HepG2 (cell line): ENCODE measurements around the gene ATG9A. TPM values are rescaled to one million over a fixed set of nuclear protein-coding genes. Genes with fewer than 3 reads are reported as not detected.
A peak's percentile ranks its signal among the peaks of the same experiment; 100 is the strongest.

Experiments
- ATF4 ChIP-seq, 2 experiments: fragments of 450-650 bp in 1 of 2; sonication (generic) in 1 of 2; formaldehyde crosslinking; IDR thresholded peaks; 2 replicates each; pipeline versions ENCODE4 v1.5.0 to v1.8.0; 2020 to 2022; ENCODE audit warnings: mild to moderate bottlenecking in 1 of 2, missing genetic modification reagents in 1 of 2
- CHCHD3 ChIP-seq: sonication (generic); formaldehyde crosslinking; IDR thresholded peaks from 2 replicates; pipeline ENCODE4 v1.8.0; 2022; ENCODE audit warnings: mild to moderate bottlenecking, missing genetic modification reagents, moderate library complexity
- ELF4 ChIP-seq: sonication (generic); formaldehyde crosslinking; IDR thresholded peaks from 2 replicates; pipeline ENCODE4 v1.5.0; 2020; ENCODE audit warnings: missing genetic modification reagents, mild to moderate bottlenecking, moderate library complexity, borderline replicate concordance
- GTF3A ChIP-seq: sonication (generic); formaldehyde crosslinking; conservative IDR thresholded peaks from 2 replicates; pipeline ENCODE4 v1.4.0; 2020; ENCODE audit warnings: mild to moderate bottlenecking, missing genetic modification reagents
- IKZF5 ChIP-seq: IDR thresholded peaks from 2 replicates; pipeline ENCODE4 v1.6.1; 2018; ENCODE audit warnings: missing genetic modification reagents, mild to moderate bottlenecking, missing compliant biosample characterization
- PAWR ChIP-seq: sonication (generic); formaldehyde crosslinking; IDR thresholded peaks from 2 replicates; pipeline ENCODE4 v1.4.0; 2020; ENCODE audit warnings: missing genetic modification reagents, mild to moderate bottlenecking, borderline replicate concordance
- PAXIP1 ChIP-seq: sonication (generic); formaldehyde crosslinking; conservative IDR thresholded peaks from 2 replicates; pipeline ENCODE4 v1.4.0; 2020; ENCODE audit warnings: mild to moderate bottlenecking, missing genetic modification reagents, moderate library complexity
- POLR2AphosphoS5 ChIP-seq: IDR thresholded peaks from 2 replicates; pipeline ENCODE4 v1.6.1; 2012; ENCODE audit warnings: low read depth, low read length
- RNF2 ChIP-seq: fragments of 450-650 bp; conservative IDR thresholded peaks from 2 replicates; pipeline ENCODE4 v1.6.1; 2016; ENCODE audit warnings: low read depth
- TAF15 ChIP-seq: fragments of 200-400 bp; formaldehyde crosslinking; IDR thresholded peaks from one replicate; pipeline ENCODE4 v1.6.1; 2018; ENCODE audit warnings: mild to moderate bottlenecking, low read depth, low read length; ENCODE audit not compliant: poor library complexity, severe bottlenecking
- ZBTB46 ChIP-seq: sonication (generic); formaldehyde crosslinking; IDR thresholded peaks from 2 replicates; pipeline ENCODE4 v1.4.0; 2020; ENCODE audit warnings: mild to moderate bottlenecking, missing genetic modification reagents, borderline replicate concordance
- ZNF180 ChIP-seq: sonication (generic); formaldehyde crosslinking; IDR thresholded peaks from 2 replicates; pipeline ENCODE4 v1.4.0; 2020; ENCODE audit warnings: low read depth, missing genetic modification reagents, borderline replicate concordance
- ZNF33B ChIP-seq: sonication (generic); formaldehyde crosslinking; IDR thresholded peaks from 2 replicates; pipeline ENCODE4 v1.5.1; 2020; ENCODE audit warnings: mild to moderate bottlenecking, missing genetic modification reagents
- ZNF362 ChIP-seq: sonication (generic); formaldehyde crosslinking; IDR thresholded peaks from 2 replicates; pipeline ENCODE4 v1.4.0; 2020; ENCODE audit warnings: missing genetic modification reagents, mild to moderate bottlenecking, borderline replicate concordance
- ZNF781 ChIP-seq: sonication (generic); formaldehyde crosslinking; IDR thresholded peaks from 2 replicates; pipeline ENCODE4 v1.5.1; 2020; ENCODE audit warnings: borderline replicate concordance, mild to moderate bottlenecking, missing genetic modification reagents; ENCODE audit errors: not compliant biosample characterization
- ZNF878 ChIP-seq: sonication (generic); formaldehyde crosslinking; IDR thresholded peaks from 2 replicates; pipeline ENCODE4 v1.8.1; 2023; ENCODE audit warnings: mild to moderate bottlenecking, missing genetic modification reagents, moderate library complexity
- ZSCAN30 ChIP-seq: sonication (generic); formaldehyde crosslinking; IDR thresholded peaks from 2 replicates; pipeline ENCODE4 v1.5.0; 2020; ENCODE audit warnings: mild to moderate bottlenecking, missing genetic modification reagents
- polyA plus RNA-seq, 8 experiments: library from polyadenylated mRNA; depleted of rRNA in 3 of 8; stranded (reverse) in 7 of 8; unstranded in 1 of 8; fragments of >200 nt; fragmentation: Illumina TruSeq in 4 of 8; extraction: Trizol in 4 of 8; gene quantifications; 2 replicates each; pipeline versions ENCODE4 v1.2.1 to v1.2.3, GENCODE V29; 2011 to 2016; ENCODE audit warnings: low read depth in 4 of 8, missing spikeins in 1 of 8, mixed read lengths in 1 of 8; ENCODE audit not compliant: insufficient read depth in 1 of 8
- total RNA-seq, 5 experiments: library from RNA; depleted of rRNA; stranded (reverse); fragments of >200 nt; fragmentation: Illumina TruSeq; extraction: Trizol; gene quantifications; 2 replicates each; pipeline ENCODE4 v1.2.3, GENCODE V29; 2016; ENCODE audit warnings: low read depth in 1 of 5

ATG9A gene
- total and polyA plus RNA-seq, 2 of the 13 experiments (the other 11 are each of a cell fraction or from before 2014, with no cell fraction given): 35.0 to 131 TPM

- peak; percentile 91; the same call in 1 of the 2 replicates for TF ChIP-seq PAWR (CRISPR knock-in tag)
- TF ChIP-seq ZNF781: no peak
- TF ChIP-seq POLR2AphosphoS5: peak; percentile 92
- TF ChIP-seq ZNF878 (CRISPR knock-in tag): peak; percentile 98
- TF ChIP-seq ZNF180 (CRISPR knock-in tag): 0 out of 2 replicates have a peak, but pooled peaks have one; percentile 87
- TF ChIP-seq TAF15: peak; percentile 68
- TF ChIP-seq CHCHD3 (CRISPR knock-in tag): peak; percentile 82
- TF ChIP-seq ELF4 (CRISPR knock-in tag): peak; percentile 96
- peak; percentile 88 for TF ChIP-seq ZSCAN30 (CRISPR knock-in tag)
- TF ChIP-seq ZNF33B (CRISPR knock-in tag): peak; percentile 93
- TF ChIP-seq GTF3A: no peak; the same call in 1 of the 2 replicates
- peak in 1 of 2 experiments; percentile 80; a peak in 2 of 4 replicates for TF ChIP-seq ATF4 (CRISPR knock-in tag; IDR thresholded peaks at IDR 0.05)
- TF ChIP-seq PAXIP1 (CRISPR knock-in tag): peak; percentile 82; the same call in 1 of the 2 replicates
- peak; percentile 92 for TF ChIP-seq RNF2
- TF ChIP-seq ZNF362: peak; percentile 59; the same call in 1 of the 2 replicates
- no peak for TF ChIP-seq ZBTB46
- peak; percentile 94 for TF ChIP-seq IKZF5
Observed at GRCh38 chr2:219176818-219177551, 52.5 kb downstream of the ATG9A start, which contains the start of gene CNPPD1 (continued).
